Sigmoid colon (tissue), 7 donors: ENCODE measurements around the gene GAS2L3. TPM values are rescaled to one million over a fixed set of nuclear protein-coding genes. Genes with fewer than 3 reads are reported as not detected.
A peak's percentile ranks its signal among the peaks of the same experiment; 100 is the strongest.

Experiments
- DNase-seq: peaks from one replicate; pipeline ENCODE4 v3.0.0-alpha.2; 2019
- H3K27ac ChIP-seq, 4 donors: fragments of 200-600 bp; sonication (generic); one replicate each; pipeline ENCODE4 v1.5.1; 2016 to 2019; ENCODE audit warnings: mild to moderate bottlenecking in 1 of 4
- H3K27me3 ChIP-seq, 3 donors: fragments of 200-600 bp; sonication (generic); one replicate each; pipeline ENCODE4 v1.5.1; 2019; ENCODE audit warnings: mild to moderate bottlenecking in 1 of 3
- H3K36me3 ChIP-seq, 4 donors: fragments of 200-600 bp; sonication (generic); one replicate each; pipeline ENCODE4 v1.5.1; 2016 to 2019
- H3K4me1 ChIP-seq, 4 donors: fragments of 200-600 bp; sonication (generic); one replicate each; pipeline ENCODE4 v1.5.1; 2017 to 2019
- H3K4me3 ChIP-seq, 4 donors: fragments of 200-600 bp; sonication (generic); one replicate each; pipeline ENCODE4 v1.5.1; 2017 to 2019; ENCODE audit warnings: mild to moderate bottlenecking in 2 of 4, moderate library complexity in 1 of 4
- H3K9me3 ChIP-seq, 4 donors: fragments of 200-600 bp in 3 of 4; sonication (generic) in 3 of 4; one replicate each; pipeline versions ENCODE4 v1.5.1 to v1.6.1; 2013 to 2019
- CTCF ChIP-seq, 4 experiments: fragments of 450-650 bp in 3 of 4; fragments of 200-600 bp in 1 of 4; IDR thresholded peaks; one replicate each; pipeline ENCODE4 v1.5.1; 2016 to 2019; ENCODE audit warnings: antibody characterized with exemption in 4 of 4, mild to moderate bottlenecking in 3 of 4, moderate library complexity in 2 of 4
- EP300 ChIP-seq, 4 donors: sonication (generic); formaldehyde crosslinking; IDR thresholded peaks; one replicate each; pipeline ENCODE4 v1.6.1; 2017; ENCODE audit warnings: antibody characterized with exemption in 4 of 4
- POLR2A ChIP-seq, 2 donors: fragments of 450-650 bp; IDR thresholded peaks; one replicate each; pipeline ENCODE4 v1.6.1; 2016; ENCODE audit warnings: antibody characterized with exemption in 2 of 2, mild to moderate bottlenecking in 2 of 2, moderate library complexity in 2 of 2
- POLR2AphosphoS5 ChIP-seq, 4 donors: sonication (generic); formaldehyde crosslinking; IDR thresholded peaks; one replicate each; pipeline ENCODE4 v1.6.1; 2017; ENCODE audit warnings: antibody characterized with exemption in 4 of 4
- whole genome bisulfite sequencing, 2 donors: extraction: QIAGEN DNeasy Blood & Tissue Kit; methylation state at CpG; one replicate each; pipeline ENCODE4 v1.1.7; 2013; 5-methylcytosine and 5-hydroxymethylcytosine counted together
- intact Hi-C: fragments of 100-400 bp; cut with DNase I; formaldehyde crosslinking; loops from one replicate; pipeline ENCODE4 v1.15.1; 2023
- polyA plus RNA-seq, 3 donors: library from polyadenylated mRNA; stranded (reverse); fragments of 200-250 nt; gene quantifications; one replicate each; pipeline ENCODE4 v1.2.3, GENCODE V29; 2013
- total RNA-seq, 4 donors: library from RNA; depleted of rRNA; stranded (reverse); fragments of >200 nt; gene quantifications; one replicate each; pipeline ENCODE4 v1.1.0, GENCODE V29; 2016
- donor health status: healthy with polysubstance abuse.
- donor health status: Bipolar disorder and iron deficiency.
- donor health status: healthy.

Gene GAS2L3
- total and polyA plus RNA-seq, 7 donors: 1.6 to 6.1 (median 5.4) TPM

- 65 to 83% methylated on average over 2 of the region's 2 CpGs for WGBS, 2 donors
- H3K4me3 ChIP-seq: no peak overlapping the region
These were observed 93.1 kb downstream of the GAS2L3 start for GRCh38 chr12:100666588-100666987.

DNA sequence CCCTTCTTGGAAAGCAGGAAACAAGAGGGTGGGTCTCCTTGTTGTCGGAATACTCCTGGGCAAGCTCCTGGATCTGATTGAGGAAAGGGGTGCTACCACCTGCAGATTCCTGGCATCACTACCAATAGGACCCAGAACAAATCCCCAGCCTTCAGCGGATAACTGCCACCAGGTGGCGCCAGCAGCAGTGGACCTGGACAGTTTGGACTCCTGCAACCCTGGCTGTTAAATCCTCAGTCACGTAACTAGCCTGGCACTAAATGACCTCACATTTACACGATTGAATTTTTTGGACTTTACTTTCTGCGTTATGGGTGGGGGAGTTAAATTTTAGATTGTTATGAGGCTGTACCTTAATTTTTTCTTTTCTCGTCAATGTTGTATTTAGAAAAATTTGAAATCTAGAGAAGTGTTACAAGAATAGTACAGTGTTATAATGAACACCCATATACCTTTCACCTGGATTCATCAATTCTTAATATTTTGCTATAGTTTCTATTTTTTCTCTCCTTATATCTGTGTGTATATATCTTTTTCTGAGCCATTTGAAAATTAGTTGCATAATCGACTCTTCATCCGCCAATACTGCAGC lies 95.6 kb downstream of the GAS2L3 start:
- no peak for TF ChIP-seq EP300 (IDR thresholded peaks at IDR 0.05)
- TF ChIP-seq CTCF (IDR thresholded peaks at IDR 0.05): peak in 2 of 4 experiments; percentile 44 to 52
- Histone ChIP-seq H3K4me1 (peaks cover 0 to 6% (median 0%) of the 10 kb centered on the region in 4 donors), H3K27me3 (peaks cover 0 to 4% (median 0%) of the 10 kb centered on the region in 3 donors), H3K36me3 (no peaks in the 10 kb centered on the region), H3K4me3 (no peak overlapping the region), H3K9me3 (no peaks in the 10 kb centered on the region), H3K27ac (no peak overlapping the region)
- intact Hi-C loops: no loop called here
- DNase-seq: no peak
- WGBS, 2 donors: 29 to 34% methylated on average over 9 of the region's 9 CpGs

More at GRCh38 chr12:100666588-100666987, 93.1 kb downstream of the GAS2L3 start:
- Histone ChIP-seq H3K27ac (no peak overlapping the region), H3K9me3 (no peaks in the 10 kb centered on the region), H3K27me3 (peaks cover 0 to 4% (median 0%) of the 10 kb centered on the region in 3 donors), H3K36me3 (no peaks in the 10 kb centered on the region), H3K4me1 (peaks cover 0 to 6% (median 0%) of the 10 kb centered on the region in 4 donors)
- no peak for TF ChIP-seq POLR2A (IDR thresholded peaks at IDR 0.05)
- TF ChIP-seq CTCF (IDR thresholded peaks at IDR 0.05): no peak
- TF ChIP-seq POLR2AphosphoS5 (IDR thresholded peaks at IDR 0.05): no peak
- no peak for TF ChIP-seq EP300 (IDR thresholded peaks at IDR 0.05)
- intact Hi-C loops: no loop called here
- DNase-seq: no peak

GRCh38 chr12:100669922-100670321 lies 96.4 kb downstream of the GAS2L3 start:
- Histone ChIP-seq H3K36me3 (no peaks in the 10 kb centered on the region), H3K4me3 (no peak overlapping the region), H3K4me1 (peaks cover 0 to 6% (median 0%) of the 10 kb centered on the region in 4 donors), H3K27me3 (peaks cover 0 to 4% (median 0%) of the 10 kb centered on the region in 3 donors), H3K27ac (no peak overlapping the region), H3K9me3 (no peaks in the 10 kb centered on the region)
- intact Hi-C loops: no loop called here
- 77 to 82% methylated on average over 4 of the region's 4 CpGs for WGBS, 2 donors
- no peak for DNase-seq
- no peak for TF ChIP-seq POLR2AphosphoS5 (IDR thresholded peaks at IDR 0.05)
- TF ChIP-seq POLR2A (IDR thresholded peaks at IDR 0.05): no peak
- TF ChIP-seq CTCF (IDR thresholded peaks at IDR 0.05): no peak

DNA sequence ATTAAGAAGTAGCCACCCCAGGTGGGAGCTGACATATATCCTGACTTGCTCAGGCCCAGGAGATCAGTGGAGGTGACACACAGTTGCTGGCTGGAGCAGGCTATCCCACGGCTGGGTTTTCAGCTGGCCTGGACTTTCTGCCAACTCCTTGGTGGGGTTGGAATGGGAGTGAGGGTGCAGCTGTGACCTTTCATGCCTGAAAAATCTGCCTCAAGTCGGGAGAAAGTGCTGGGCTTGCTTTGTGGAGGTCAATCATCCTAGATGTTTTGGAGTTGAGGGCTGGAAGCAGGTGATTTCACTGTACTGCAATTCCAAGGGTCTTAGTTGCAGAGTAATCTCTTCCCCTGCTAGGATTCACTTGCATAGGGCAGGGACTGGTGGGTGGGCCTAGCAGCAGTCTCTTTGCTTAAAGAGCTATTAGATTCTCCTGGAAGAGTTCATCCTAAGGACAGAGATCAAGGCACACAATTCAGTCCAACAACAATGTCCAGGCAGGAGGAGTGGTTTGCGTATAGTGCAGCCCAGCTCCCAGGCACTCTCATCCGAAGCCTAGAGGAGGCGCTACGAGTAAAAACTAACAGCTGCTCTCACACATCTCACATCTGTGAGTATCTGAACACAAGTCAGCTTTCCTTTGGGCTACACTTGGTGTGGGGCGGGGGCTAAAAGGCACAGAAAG lies 98.1 kb downstream of the GAS2L3 start:
- Histone ChIP-seq H3K4me1 (peaks cover 0 to 6% (median 0%) of the 10 kb centered on the region in 4 donors), H3K9me3 (no peaks in the 10 kb centered on the region), H3K4me3 (no peak overlapping the region), H3K27me3 (peaks cover 0 to 4% (median 0%) of the 10 kb centered on the region in 3 donors), H3K36me3 (no peaks in the 10 kb centered on the region), H3K27ac (no peak overlapping the region)
- intact Hi-C loops: no loop called here
- no peak for TF ChIP-seq POLR2AphosphoS5 (IDR thresholded peaks at IDR 0.05)
- no peak for TF ChIP-seq CTCF (IDR thresholded peaks at IDR 0.05)
- no peak for TF ChIP-seq EP300 (IDR thresholded peaks at IDR 0.05)
- no peak for TF ChIP-seq POLR2A (IDR thresholded peaks at IDR 0.05)
- WGBS, 2 donors: 81 to 83% methylated on average over 7 of the region's 7 CpGs
- no peak for DNase-seq
